CD4-positive, alpha-beta T cell treated with Interleukin-15 for 4 hours (primary cell): ENCODE results near the gene EEF2K.
"Not testable (repeated sequence)": the region's sequence is repeated elsewhere in the genome, so short reads cannot be mapped to it uniquely, and the experiment has no call there.

Source experiments
- DNase-seq: peaks from one replicate; pipeline ENCODE4 v3.0.0-alpha.2; 2020; ENCODE audit warnings: low spot score

EEF2K gene

DNA sequence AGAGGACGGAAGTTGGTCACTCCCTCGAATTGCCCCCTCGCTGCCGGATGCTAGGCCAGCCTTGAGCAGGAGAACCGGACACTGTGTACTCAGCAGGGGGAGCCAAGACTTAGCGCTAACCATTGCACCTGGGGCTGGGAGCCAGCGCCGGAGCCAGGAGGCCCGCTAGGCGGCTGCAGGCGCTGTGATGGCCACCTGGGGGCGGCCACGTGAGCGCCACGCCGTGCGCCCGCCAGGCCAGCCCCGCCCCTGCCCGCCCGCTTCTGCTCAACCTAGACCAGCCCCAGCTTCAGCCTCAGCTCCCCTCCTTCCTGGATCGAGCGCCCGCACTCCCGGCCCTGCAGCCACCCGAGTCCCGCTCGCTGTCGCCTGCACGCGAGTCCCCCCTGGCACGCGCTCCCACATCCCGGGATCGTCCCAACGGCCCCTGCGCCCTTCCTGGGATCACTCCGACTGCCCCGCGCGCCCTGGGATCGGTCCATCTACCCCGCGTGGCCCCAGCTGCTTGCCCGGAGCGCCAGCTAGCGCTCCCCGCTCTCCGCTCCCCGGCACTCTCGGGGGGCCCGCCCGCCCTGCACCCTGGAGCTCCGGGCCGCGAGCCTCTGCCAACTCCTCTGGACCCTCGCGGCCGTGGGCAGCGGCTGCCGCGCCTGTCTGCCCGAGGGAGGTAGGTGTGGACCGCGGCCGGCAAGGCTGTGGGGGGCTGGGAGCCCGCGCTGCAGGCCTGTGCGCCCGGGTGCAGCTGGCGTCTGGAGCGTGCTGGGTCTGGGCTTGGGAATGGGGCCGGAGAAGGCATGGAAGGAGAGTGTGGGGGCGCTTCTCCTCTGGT lies at the start of gene EEF2K:
Gene EEF2K, plus strand, starts transcription at position 266 of the 829 bp plus-strand sequence. CDS start 19,452 bp downstream, outside the sequence.
- peak; percentile 80 for DNase-seq

- DNase-seq: no peak
Observed at GRCh38 chr16:22161401-22161800, 44.7 kb upstream of the EEF2K start.

DNA sequence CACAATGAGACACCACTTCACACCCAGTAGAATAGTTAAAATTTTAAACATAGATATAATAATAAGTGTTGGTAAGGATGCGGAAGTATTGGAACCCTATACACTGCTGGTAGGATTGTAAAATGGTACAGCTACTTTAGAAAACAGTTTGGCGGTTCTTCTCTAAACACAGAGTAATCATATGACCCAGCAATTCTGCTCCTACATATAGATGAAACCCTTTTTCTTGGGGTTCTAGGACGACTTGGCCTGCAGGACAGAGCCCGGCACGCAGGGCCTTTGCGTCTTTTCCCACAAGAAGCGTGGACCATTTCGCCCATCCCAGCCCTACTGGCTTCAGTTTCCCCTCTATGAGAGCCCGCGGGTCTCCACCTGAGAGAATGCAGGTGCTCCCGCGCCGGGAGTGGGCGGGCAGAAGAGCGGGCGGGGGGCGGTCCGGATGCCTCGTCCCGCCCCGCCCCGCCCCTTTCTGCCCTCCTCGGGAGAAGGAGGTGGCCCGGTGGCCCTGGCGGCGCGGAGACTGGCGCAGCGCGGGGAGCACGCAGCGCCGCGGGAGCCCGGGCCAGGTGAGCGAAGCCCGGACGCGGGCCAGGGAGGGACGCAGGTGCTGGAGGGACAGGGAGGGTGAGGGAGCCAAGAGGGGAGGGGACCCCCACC lies 44.0 kb upstream of the EEF2K start, which contains the start of gene SDR42E2:
Gene SDR42E2, plus strand, starts transcription at position 508 of the 657 bp plus-strand sequence. CDS start 3,077 bp downstream, outside the sequence.
- DNase-seq: peak; percentile 24

DNA sequence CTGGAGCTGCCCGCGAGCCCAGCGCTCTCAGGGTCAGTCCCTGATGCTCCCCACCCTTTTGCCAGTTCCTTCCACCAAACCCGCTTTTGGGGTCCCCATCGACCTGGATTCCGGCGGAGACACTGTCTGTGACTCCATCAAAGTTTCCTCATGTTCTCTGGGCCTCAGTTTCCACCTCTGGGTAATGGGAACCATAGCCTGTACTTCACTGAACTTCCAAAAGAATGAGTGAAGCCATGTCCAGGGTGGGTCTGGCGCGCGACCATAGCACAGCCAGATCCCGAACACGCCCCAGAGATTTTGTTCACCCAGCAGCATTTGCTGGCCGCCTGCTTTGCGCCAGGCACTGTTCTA lies 43.4 kb upstream of the EEF2K start:
- no peak for DNase-seq

GRCh38 chr16:22163806-22164205 lies 42.3 kb upstream of the EEF2K start:
- DNase-seq: no peak

GRCh38 chr16:22164482-22164881 lies 41.6 kb upstream of the EEF2K start:
- no peak for DNase-seq

- no peak for DNase-seq
Observed at GRCh38 chr16:22165508-22166285, 40.4 kb upstream of the EEF2K start.

DNA sequence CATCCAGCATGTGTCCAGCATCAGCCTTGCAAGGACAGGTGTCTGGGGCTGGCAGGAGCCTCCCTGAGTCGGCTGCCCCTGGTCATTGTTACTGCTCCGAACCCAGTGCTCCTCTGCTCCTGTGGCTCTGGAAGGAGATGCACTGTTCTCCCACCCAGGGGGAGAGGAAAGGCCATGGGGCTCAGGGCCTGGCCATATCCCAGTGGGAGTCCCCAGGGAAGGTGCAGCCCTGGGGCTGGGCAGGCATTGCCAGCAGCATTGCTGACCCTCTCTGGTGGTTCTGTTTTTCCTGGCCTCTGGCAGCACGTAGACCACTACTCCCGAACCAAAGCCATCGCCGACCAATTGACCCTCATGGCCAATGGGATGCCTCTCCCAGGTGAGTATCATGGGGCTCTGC lies 34.1 kb upstream of the EEF2K start:
- no peak for DNase-seq

GRCh38 chr16:22172642-22173041 lies 33.4 kb upstream of the EEF2K start:
- DNase-seq: not testable (repeated sequence)

- no peak for DNase-seq
Observed at GRCh38 chr16:22174642-22175041, 31.4 kb upstream of the EEF2K start.

DNA sequence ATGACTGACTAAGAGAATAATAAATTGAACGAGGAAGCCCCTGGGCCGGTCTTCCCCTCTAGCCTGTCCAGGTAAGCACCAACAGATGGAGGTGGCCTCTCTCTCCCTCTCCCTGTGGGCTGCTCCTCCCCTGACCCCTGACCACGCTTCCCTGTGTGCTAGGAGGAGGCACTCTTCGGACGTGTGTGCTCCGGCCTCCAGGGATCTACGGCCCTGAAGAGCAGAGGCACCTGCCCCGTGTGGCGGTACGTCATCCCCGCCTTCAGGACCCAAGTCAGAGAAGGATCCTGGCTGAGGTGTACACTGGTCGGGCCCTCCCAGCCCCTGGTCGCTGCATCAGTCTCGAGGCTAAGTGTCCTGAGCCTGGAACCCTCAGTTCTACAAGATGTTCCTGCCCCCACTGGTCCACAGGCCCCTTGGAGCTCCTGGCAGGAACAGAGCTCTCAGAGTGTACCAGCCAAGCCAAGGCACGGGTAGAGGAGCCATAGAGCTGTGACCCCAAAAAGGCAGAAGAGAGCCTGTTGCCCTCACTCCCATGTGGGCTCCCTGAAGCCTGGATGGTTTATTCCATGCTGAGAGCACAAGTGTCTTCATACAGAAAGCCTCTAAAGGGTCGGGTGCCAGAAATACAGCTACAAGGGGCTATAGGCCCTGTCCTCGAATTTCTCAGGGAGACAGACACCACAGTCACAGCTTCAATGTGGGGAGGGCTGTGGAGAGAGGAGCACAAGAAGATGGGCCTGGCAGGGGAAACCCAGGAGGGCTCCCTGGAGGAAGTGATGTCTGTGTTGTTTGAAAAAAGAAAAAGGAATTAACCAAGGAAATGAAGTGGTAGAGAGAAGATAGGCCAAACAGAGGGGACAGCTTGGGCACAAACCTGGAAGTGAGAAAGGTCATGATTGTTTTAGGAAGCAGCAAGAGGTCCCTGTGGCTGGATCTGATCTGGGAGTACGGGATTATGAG lies 27.8 kb upstream of the EEF2K start:
- DNase-seq: no peak

- no peak for DNase-seq
Observed at GRCh38 chr16:22181426-22181825, 24.7 kb upstream of the EEF2K start.

- DNase-seq: no peak
Observed at GRCh38 chr16:22181843-22182242, 24.2 kb upstream of the EEF2K start.

- DNase-seq: no peak
Observed at GRCh38 chr16:22183335-22183734, 22.7 kb upstream of the EEF2K start.

- no peak for DNase-seq
Observed at GRCh38 chr16:22183901-22184614, 22.0 kb upstream of the EEF2K start.

- no peak for DNase-seq
Observed at GRCh38 chr16:22184615-22184968, 21.5 kb upstream of the EEF2K start.

GRCh38 chr16:22186517-22186916 lies 19.6 kb upstream of the EEF2K start:
- DNase-seq: no peak

DNA sequence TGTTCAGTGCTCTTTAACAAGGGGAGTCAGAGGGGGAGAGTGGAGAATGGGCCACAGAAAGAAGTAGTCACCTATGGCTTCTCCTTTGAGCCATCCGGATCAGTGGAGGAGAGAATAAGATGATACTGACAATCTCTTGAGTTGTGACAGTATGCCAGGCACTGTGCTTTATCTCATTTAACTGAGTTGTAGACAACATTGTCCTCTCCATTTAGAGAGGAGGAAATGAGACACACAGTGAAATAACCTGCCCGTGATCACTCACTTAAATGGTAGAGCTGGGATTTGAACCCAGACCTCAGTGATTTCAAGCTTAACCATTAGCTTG lies 17.8 kb upstream of the EEF2K start:
- DNase-seq: no peak

GRCh38 chr16:22188595-22189442 lies 17.3 kb upstream of the EEF2K start:
- DNase-seq: peak; percentile 80

GRCh38 chr16:22189473-22190080 lies 16.5 kb upstream of the EEF2K start:
- DNase-seq: no peak
